Progenitor cell of endocrine pancreas (in vitro differentiated cells): ENCODE results near the gene MED23. TPM values are rescaled to one million over a fixed set of nuclear protein-coding genes. Genes with fewer than 3 reads are reported as not detected.
A peak's percentile ranks its signal among the peaks of the same experiment; 100 is the strongest.

Experiments
- DNase-seq: peaks from one replicate; pipeline ENCODE4 v3.0.0; 2021; ENCODE audit warnings: low spot score; ENCODE audit not compliant: unreplicated experiment
- H3K27ac Mint-ChIP-seq: 2 replicates; pipeline ENCODE4 v1.8.0; 2021; ENCODE audit warnings: mild to moderate bottlenecking, moderate library complexity, mixed read lengths
- H3K27me3 Mint-ChIP-seq: 2 replicates; pipeline ENCODE4 v1.8.0; 2021; ENCODE audit warnings: mixed read lengths
- H3K36me3 Mint-ChIP-seq: 2 replicates; pipeline ENCODE4 v1.8.0; 2022; ENCODE audit warnings: mixed read lengths; ENCODE audit not compliant: insufficient read depth
- H3K4me1 Mint-ChIP-seq: 2 replicates; pipeline ENCODE4 v1.8.0; 2021; ENCODE audit warnings: low read depth, mixed read lengths
- H3K4me3 Mint-ChIP-seq: 2 replicates; pipeline ENCODE4 v1.8.0; 2021; ENCODE audit warnings: low read depth, mild to moderate bottlenecking, moderate library complexity, mixed read lengths
- H3K9me3 Mint-ChIP-seq: 2 replicates; pipeline ENCODE4 v1.8.0; 2021; ENCODE audit warnings: low read depth, mixed read lengths
- long read RNA-seq: library from polyadenylated mRNA; unstranded; transcript quantifications from one replicate; pipeline ENCODE4 v2.0.0, GENCODE V29; 2020
- total RNA-seq: library from RNA; stranded (reverse); gene quantifications from 2 replicates; pipeline ENCODE4 v1.2.1, GENCODE V29; 2021
- TF ChIP-seq, protein P1 (sequence below): fragments of 200-600 bp; sonication (generic); IDR thresholded peaks from one replicate; pipeline ENCODE4 v1.5.0; 2021; ENCODE audit warnings: antibody characterized with exemption, mild to moderate bottlenecking; ENCODE audit not compliant: unreplicated experiment

The MED23 gene, protein sequence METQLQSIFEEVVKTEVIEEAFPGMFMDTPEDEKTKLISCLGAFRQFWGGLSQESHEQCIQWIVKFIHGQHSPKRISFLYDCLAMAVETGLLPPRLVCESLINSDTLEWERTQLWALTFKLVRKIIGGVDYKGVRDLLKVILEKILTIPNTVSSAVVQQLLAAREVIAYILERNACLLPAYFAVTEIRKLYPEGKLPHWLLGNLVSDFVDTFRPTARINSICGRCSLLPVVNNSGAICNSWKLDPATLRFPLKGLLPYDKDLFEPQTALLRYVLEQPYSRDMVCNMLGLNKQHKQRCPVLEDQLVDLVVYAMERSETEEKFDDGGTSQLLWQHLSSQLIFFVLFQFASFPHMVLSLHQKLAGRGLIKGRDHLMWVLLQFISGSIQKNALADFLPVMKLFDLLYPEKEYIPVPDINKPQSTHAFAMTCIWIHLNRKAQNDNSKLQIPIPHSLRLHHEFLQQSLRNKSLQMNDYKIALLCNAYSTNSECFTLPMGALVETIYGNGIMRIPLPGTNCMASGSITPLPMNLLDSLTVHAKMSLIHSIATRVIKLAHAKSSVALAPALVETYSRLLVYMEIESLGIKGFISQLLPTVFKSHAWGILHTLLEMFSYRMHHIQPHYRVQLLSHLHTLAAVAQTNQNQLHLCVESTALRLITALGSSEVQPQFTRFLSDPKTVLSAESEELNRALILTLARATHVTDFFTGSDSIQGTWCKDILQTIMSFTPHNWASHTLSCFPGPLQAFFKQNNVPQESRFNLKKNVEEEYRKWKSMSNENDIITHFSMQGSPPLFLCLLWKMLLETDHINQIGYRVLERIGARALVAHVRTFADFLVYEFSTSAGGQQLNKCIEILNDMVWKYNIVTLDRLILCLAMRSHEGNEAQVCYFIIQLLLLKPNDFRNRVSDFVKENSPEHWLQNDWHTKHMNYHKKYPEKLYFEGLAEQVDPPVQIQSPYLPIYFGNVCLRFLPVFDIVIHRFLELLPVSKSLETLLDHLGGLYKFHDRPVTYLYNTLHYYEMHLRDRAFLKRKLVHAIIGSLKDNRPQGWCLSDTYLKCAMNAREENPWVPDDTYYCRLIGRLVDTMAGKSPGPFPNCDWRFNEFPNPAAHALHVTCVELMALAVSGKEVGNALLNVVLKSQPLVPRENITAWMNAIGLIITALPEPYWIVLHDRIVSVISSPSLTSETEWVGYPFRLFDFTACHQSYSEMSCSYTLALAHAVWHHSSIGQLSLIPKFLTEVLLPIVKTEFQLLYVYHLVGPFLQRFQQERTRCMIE (N-terminal part only)
- 36.2 and 39.4 TPM in 2 replicates for total RNA-seq
- long read RNA-seq, full-length matches to known transcripts = 1 of 41 reads
- long read RNA-seq, partial matches to known transcripts = 35 of 41 reads
- long read RNA-seq, other reads (novel, unspliced or antisense) = 5 of 41 reads

DNA sequence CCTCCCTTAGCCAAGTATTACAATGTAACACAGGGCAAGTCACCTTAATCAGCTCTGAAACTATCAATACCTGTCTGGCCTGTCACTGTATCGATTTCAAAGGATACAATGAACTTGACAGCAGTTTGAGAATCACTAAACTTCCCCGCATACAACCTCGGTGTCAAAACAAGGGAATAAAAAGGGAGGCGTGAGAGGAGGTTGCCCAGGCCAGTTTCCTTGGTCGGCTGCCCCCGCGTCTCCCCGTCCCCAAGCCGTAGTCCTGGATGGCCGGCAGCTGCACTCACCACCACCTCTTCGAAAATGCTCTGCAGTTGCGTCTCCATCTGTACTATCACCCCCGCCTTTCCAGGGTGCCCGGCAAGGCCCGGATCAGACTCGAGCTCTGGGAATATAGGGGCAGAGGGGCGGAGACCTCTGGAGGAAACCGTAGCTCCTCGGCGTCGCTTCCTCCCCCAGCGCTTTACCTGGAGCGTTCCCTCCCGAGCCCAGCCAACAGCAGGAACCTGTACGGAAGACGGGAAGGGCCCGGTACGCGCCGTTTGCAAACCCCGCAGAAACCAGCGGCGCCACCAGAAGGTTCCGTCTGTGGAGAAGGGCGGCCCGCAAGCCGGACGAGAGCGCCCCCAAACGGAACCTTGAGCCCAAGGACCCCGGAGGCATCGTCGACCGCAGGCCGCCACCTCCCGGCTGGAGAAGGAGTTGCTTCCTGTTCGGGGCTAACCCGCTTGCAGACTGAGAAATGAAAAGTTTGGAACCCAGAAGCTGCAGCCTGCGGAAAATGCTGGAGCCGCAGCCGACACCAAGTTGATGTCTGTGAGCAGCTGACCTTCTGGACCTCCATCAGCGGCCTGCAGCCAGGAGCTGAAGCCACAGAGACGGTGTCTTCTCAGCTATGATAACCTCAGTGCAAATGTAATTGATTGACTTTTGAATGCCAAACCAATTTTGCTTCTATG is at the start of gene MED23:
Gene MED23 (minus strand): TSS at position 519 of the 959 bp plus-strand sequence. CDS start 193 bp downstream, at position 326.
- H3K36me3 Mint-ChIP-seq = peaks cover 4% of the 10 kb centered on the region
- peaks cover 3% of the 10 kb centered on the region for H3K27me3 Mint-ChIP-seq
- DNase-seq = peak; percentile 97
- H3K9me3 Mint-ChIP-seq = no peaks in the 10 kb centered on the region
- peak within 1 kb of the TSS; percentile 97 for H3K27ac Mint-ChIP-seq
- peak within 1 kb of the TSS; percentile 90 for H3K4me3 Mint-ChIP-seq
- peaks cover 9% of the 10 kb centered on the region for H3K4me1 Mint-ChIP-seq
- TF ChIP-seq, protein P1, sequence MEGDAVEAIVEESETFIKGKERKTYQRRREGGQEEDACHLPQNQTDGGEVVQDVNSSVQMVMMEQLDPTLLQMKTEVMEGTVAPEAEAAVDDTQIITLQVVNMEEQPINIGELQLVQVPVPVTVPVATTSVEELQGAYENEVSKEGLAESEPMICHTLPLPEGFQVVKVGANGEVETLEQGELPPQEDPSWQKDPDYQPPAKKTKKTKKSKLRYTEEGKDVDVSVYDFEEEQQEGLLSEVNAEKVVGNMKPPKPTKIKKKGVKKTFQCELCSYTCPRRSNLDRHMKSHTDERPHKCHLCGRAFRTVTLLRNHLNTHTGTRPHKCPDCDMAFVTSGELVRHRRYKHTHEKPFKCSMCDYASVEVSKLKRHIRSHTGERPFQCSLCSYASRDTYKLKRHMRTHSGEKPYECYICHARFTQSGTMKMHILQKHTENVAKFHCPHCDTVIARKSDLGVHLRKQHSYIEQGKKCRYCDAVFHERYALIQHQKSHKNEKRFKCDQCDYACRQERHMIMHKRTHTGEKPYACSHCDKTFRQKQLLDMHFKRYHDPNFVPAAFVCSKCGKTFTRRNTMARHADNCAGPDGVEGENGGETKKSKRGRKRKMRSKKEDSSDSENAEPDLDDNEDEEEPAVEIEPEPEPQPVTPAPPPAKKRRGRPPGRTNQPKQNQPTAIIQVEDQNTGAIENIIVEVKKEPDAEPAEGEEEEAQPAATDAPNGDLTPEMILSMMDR = peak; percentile 99

DNA sequence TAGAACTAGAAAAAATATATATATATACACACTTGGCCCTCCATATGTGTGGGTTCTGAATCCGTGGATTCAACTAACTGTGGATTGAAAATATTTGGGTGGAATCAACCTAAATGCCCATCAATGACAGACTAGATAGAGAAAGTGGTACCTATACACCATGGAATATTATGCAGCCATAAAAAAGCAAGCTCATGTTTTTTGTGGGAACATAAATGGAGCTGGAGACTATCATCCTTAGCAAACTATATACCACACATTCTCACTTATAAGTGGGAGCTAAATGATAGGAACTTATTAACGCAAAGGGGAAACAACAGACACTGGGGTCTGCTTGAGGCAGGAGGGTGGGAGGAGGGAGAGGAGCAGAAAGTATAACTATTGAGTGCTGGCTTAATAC is 45.1 kb upstream of the MED23 start:
- Mint-ChIP-seq H3K36me3 (no peaks in the 10 kb centered on the region), H3K9me3 (peaks cover 3% of the 10 kb centered on the region), H3K27ac (no peak overlapping the region), H3K4me1 (no peaks in the 10 kb centered on the region), H3K27me3 (no peaks in the 10 kb centered on the region), H3K4me3 (no peak overlapping the region)
- TF ChIP-seq, protein P1 = no peak
- no peak for DNase-seq

DNA sequence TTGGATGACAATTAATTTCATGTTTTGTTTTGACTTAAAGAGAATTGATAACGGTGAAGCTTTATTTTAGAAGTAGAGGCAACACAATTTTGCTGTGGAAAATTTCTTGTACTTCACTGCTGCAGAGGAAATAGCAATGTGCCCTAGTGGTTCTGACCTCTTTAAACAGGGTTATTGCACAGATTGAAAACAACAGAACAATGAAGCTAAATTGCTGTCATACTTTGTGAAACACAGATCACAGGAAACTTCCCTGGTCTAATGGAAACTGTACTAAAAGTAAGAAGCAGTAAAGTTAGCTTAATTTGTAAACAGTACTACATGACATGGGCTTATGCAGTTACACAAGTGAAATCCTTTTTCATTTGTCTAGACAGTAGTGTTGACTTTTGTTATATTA is 41.8 kb upstream of the MED23 start:
- no peaks in the 10 kb centered on the region for H3K36me3 Mint-ChIP-seq
- peaks cover 3% of the 10 kb centered on the region for H3K9me3 Mint-ChIP-seq
- H3K27ac Mint-ChIP-seq = no peak overlapping the region
- TF ChIP-seq, protein P1 = no peak
- H3K27me3 Mint-ChIP-seq = no peaks in the 10 kb centered on the region
- no peaks in the 10 kb centered on the region for H3K4me1 Mint-ChIP-seq
- DNase-seq = no peak
- H3K4me3 Mint-ChIP-seq = no peak overlapping the region

DNA sequence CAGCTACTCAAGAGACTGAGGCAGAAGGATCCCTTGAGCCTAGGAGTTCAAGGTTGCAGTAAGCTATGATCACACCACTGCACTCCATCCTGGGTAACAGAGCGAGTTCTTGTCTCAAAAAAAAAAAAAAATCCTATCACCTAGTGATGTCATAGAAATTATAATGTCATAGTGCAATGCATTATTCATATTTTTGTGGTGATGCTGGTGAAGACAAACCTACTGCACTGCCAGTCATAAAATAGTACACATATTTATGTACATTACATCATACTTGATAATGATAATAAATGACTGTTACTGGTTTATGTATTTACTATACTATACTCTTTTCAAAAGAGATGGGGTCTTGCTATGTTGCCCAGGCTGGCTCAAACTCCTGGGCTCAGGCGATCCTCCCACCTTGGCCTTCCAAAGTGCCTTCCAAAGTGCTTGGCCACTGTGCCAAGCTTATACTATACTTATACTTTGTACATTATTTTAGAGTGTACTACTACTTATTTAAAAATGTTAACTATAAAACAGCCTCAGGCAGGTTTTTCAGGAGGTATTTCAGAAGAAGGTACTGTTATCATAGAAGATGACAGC is 35.6 kb upstream of the MED23 start:
- H3K36me3 Mint-ChIP-seq = no peaks in the 10 kb centered on the region
- no peaks in the 10 kb centered on the region for H3K9me3 Mint-ChIP-seq
- H3K27ac Mint-ChIP-seq = no peak overlapping the region
- TF ChIP-seq, protein P1 = no peak
- no peaks in the 10 kb centered on the region for H3K4me1 Mint-ChIP-seq
- no peaks in the 10 kb centered on the region for H3K27me3 Mint-ChIP-seq
- H3K4me3 Mint-ChIP-seq = no peak overlapping the region
- no peak for DNase-seq
